ENCODE data around the gene EIF3D.

EIF3D gene

DNA sequence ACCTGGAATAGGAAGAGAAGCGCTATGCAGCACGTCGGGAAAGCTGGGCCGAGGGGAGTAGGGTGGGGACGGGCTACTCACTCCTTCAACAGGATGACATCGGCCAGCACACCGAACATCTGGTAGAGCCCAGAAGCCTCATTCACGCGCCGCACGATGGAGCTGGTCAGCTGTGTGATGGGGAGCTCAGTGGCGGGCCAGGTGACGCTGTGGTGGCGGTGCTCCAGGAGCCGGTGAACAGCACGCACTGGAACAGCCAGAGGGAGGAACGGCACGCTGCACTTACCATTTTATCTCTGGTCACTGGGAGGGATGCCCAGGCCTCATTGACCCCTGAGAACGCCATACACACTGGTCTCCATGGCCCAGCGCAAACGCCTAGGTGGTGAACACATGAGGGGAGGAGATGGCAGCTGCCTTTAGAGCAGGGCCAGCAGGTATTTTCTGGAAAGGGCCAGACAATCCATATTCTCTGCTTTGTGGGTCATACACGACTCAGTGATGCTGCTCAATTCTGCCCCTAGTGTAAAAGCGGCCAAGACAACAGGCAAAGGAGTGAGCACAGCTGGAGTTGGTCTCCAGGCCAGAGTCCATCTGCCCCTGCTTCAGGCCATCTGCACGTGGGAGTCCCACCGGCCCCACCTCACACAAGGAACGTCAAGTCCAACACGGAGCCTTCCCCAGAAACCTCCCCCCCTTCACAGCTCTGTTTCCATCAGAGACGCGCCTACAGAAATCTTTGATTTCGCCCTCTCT is 30.9 kb downstream of the EIF3D start:
- no peak for DNase-seq

DNA sequence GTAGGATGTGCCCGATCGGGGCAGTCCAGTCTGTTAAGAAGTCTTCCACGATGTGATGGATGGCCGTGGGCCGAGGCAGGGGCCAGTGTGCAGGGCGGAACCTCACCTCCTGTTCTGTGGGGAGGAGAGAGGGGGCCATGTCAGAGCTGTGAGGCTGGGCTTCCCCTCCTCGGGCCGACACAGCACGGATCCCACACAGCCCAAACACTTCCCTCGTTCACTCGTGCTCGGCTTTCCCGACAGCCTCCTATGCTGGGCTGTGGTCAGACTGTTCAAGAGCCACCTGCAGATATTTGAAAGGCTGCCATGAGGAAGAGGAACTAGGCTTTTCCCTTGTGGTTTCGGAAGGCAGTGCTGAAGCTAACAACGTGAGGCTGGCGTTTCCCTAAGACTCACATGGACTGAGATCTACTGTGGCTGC is 35.3 kb downstream of the EIF3D start:
- DNase-seq = no peak

DNA sequence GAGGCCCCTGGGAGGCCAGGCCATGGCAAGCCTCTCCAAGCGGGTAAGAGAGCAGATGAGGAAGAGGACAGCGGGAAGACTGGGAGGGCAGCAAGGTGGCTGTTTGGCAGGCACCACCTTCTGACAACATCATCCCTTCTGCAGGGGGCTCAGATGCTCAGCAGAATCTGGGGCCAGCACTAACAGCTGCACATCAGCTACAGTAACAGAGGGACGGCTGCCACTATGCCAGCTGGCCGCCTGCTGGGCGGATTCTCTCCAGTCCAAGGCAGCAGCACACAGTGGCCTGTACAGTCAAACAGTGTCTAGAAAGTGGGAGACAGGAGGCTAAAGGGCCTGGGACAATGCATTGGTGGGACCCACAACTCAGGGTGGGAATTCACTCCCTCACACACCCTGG is 36.9 kb downstream of the EIF3D start:
- DNase-seq = no peak

DNA sequence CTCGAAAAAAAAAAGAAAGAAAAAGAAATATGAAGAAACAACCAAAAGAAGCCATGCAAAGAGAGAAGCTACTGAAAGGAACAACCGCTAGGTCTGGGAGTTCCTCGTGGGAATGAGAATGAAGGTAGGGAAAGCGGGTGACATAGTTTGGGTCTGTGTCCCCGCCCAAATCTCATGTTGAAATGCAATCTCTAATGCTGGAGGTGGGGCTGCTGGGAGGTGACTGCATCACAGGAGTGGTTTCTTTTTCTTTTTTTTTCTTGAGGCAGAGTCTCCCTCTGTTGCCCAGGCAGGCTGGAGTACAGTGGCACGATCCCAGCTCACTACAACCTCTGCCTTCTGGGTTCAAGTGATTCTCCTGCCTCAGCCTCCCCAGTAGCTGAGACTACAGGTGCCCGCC is 37.8 kb downstream of the EIF3D start:
- no peak for DNase-seq

DNA sequence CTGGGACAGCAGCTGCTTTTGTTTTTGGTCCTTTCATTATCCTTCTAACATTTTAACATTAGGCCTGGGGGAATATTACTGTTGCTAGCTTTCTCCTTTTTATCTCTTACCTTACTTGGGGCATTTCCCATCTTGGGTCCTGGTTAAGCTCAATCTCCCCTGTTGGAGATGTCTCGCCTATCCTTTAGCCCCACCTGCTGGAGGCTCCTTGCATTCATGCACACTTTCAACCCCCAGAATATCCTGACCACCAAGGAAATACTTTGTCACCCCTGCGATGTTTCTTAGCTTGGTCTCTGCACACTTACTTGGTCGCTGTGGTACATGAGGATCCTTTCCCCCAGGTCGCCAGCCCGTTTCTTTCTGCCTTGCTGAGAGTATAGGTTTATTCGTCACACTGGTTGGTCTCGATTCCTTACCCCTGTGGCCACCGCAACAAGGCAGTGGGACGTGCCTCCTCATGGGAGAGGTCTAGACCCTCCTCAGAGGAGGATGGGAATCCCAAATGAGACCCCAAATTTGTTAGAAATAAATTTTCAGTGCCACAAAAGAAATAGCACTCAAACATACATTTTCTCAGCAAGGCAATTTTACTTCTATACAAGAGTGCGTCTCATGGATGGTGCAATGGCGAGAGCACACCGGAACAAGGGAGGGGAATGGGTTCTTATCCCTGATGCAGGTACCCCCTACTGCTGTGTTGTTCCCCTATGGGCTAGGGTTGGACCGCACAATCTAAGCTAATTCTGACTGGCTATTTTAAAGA is 42.2 kb downstream of the EIF3D start:
- peak; percentile 68 for DNase-seq

DNA sequence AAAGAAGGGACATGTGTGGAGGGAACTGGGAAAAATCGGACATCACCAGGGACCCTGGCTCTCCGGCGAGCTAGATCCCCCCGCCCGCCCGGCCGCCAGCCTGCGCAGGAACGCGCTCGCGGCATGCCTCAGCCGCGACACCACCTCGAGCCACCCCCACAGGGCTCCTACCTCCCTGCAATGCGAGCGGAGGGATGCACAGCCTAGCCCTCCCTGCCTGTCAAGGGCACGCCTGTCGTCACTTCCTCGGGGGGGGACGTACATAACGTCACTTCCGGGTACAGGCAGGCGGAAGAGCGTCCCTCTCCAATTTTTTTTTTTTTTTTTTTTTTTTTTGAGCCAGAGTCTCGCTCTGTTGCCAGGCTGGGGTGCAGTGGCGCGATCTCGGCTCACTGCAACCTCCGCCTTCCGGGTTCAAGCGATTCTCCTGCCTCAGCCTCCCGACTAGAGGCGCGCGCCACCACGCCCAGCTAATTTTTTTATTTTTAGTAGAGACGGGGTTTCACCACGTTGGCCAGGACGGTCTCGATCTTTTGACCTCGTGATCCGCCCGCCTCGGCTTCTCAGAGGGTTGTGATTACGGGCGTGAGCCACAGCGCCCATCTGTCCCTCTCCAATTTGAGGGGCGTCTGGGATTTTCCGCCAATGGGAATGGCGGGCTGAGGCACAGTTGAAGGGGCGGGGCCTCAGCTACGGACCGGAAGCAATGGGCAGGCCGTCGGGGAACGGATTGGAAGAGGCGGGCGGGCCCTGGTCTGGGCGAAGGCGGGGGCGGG is 47.4 kb downstream of the EIF3D start, which contains the start of gene TXN2:
Gene TXN2 (minus strand): TSS at position 248 of the 776 bp plus-strand sequence. CDS start 803 bp downstream, outside the sequence.
- peak; percentile 95 for DNase-seq

DNA sequence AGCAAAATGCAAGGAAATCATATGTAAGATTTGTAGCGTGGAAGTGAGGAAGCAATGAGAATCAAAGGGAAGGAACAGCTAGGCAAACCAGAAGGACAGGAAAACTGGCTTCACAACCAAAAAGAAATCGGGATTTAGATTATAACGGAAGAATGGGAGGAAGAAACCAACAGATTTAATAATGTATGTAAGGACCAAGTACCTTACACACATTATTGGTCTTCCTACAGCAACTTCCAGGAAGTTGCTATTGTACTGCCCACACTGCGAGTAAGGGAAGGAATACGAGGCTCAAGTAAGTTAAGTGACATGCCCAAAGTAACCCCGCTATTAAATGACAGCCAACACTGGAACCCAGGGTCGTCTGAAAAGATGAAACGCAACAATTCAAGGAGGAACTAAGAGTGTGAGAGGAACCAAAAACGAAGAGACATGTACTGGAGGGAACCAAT is 48.0 kb downstream of the EIF3D start:
- no peak for DNase-seq

DNA sequence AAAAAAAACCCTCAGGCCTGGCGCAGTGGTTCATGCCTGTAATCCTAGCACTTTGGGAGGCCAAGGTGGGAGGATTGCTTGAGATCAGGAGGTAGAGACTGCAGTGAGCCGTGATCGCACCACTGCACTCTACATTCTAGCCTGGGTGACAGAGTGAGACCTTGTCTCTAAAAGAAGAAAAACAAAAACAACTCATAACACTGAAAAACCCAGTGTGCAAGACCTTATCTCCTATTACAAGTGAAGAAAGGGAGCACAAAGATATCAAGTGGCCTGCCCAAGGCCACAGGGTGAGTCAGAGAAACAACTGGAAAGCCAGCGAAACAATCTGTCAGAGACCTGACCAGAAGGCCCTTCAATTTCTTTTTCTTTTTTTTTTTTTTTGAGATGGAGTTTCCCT is 50.0 kb downstream of the EIF3D start:
- no peak for DNase-seq

DNA sequence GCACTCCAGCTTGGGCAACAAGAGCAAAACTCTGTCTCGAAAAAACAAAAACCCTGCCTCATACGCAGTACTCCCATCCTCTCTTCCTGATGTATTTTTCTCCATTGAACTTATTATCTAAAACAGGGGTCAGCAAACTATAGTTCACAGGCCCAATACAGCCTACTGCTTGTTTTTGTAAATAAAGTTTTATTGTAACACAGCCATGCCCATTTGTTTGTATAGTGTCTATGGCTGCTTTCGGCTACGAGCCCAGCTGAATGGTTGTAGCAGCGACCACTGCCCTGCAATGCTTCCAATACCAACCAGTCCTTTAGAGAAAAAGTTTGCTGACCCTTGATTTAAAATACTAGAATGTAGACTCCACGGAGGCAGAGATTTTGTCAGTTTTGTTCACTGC is 53.6 kb downstream of the EIF3D start:
- DNase-seq = no peak

DNA sequence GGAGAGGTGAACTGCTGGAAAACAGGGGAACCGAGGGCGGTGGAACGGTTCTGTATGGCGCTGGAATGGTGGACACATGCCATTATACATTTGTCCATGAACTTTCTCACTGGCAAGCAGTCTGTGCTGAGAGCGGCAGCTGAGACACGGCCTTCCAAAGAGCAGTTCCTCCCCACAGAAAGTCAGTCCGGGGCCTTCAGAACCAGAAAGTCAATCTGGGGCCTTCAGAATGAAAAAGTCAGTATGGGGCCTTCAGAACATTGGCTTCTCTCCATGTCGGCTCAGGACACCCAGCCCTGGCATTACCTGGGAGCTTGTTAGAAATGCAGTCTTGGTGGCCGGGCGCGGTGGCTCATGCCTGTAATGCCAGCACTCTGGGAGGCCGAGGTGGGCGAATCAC is 56.3 kb downstream of the EIF3D start:
- DNase-seq = no peak

DNA sequence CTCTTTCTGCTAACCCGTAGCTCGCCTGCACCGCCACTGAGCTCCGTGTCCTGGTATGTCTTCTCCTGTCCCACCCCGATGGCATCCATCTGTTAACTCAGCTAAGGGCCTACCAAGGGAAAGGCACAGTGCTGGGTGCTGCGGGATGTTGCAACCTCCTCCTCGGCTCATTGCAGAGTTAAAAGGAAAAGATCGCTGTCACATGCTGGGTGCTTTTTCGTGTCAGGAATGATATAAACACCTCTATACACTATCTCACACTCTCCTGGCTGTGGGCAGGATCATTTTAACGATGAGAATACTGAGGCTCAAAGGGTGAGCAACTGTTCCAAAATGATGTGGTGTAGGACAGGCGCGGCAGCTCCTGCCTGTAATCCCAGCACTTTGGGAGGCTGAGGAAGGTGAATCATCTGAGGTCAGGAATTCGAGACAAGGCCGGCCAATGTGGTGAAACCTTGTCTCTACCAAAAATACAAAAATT is 57.6 kb downstream of the EIF3D start:
- no peak for DNase-seq

DNA sequence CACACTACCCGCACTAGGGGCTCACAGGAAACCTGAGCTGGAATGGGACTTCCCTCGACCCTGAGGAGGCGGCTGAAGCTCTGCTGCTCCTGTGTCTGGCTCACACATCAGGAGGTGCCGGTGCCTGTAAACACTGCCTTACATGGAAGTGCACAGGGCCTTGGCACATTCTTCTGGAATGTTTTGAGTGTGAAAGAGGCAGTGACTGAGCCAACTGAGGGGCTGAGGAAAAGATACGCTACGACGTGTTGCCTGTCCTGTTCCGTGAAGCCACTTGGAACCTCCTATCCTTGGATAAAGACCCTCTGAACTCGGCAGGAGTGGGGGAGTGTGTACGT is 58.0 kb downstream of the EIF3D start:
- DNase-seq = no peak

DNA sequence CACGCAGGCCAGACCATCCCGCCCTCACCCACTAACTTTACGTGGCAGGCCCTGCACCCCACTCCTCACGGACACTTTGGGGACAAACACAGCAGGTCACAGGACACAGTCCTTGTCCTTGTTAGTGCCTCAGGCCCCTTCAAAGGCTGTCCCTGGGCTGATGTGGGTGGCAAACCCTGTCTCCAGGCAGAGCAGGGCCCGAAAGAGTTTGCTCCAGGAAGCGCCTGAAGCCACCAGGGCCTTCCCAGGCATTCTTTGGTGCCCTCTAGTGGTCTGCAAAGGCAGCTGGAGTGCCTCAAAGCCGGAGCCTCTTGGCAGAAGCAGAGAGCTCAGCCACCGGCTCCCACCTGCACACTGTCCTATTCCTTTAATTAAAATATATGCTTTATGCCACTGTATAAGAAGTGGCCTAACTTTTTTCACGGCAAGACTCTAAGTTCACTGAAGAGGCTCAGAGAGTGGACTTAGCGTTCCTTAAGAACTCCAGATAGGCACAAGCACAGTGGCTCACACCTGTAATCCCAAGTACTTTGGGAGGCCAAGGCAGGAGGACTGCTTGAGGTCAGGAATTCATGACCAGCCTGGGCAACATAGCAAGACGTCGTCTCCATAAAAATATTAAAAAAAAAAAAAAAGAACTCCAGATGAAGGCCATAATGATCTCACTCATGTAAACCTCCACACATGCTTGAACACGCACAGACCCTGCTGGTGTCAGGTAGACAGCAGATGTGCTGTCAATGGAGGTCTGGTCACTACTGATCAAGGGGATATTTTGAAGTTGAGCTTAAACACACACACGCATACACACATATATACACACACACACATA is 58.6 kb downstream of the EIF3D start:
- peak; percentile 75 for DNase-seq

DNA sequence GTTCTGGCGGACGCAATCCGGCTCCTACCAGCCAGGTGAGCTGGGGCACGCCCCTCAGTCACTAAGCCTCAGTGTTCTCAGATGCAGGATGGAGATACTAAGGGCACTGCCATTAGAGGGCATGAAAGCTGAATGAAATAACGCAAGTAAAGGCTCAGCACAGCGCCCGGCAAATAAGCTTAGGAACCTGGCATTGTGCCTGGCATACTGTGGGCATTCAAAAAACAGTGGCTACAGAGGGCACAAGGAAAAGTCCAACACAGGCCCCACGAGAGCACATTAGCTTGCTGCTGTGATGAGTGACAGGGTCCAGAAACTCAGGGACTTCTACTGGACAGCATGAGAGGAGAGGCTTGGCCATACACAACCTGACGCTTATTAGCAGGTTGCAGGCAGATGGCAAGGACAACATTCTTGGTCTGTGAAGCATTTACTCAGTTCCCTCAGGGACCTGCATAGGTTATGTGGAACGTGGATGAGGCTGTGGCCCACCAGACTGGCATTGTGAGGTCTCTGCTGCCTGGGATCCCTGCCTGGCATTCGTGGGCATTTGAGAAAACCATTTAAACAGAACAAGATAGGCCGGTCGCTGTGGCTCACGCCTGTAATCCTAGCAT is 59.8 kb downstream of the EIF3D start:
- no peak for DNase-seq

DNA sequence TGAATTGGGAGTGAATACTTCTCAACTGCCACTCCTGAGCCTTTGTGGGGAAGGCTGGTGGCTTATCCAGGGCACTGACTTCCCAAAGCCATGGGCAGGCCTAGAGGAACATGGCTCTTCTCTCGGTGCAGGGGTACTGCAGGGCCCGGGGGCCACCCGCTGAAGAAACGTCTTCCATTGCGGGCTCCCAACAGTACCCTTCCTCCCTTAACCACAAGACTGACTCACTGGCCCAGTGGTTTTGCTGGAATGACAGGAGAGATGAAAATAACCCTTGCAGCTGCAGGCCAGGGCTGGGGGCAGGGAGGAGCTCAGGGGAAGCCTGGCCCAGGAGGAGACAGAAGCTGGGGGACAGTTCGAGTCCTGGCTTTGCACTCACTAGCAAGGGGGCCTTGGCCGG is 61.0 kb downstream of the EIF3D start:
- DNase-seq = no peak

DNA sequence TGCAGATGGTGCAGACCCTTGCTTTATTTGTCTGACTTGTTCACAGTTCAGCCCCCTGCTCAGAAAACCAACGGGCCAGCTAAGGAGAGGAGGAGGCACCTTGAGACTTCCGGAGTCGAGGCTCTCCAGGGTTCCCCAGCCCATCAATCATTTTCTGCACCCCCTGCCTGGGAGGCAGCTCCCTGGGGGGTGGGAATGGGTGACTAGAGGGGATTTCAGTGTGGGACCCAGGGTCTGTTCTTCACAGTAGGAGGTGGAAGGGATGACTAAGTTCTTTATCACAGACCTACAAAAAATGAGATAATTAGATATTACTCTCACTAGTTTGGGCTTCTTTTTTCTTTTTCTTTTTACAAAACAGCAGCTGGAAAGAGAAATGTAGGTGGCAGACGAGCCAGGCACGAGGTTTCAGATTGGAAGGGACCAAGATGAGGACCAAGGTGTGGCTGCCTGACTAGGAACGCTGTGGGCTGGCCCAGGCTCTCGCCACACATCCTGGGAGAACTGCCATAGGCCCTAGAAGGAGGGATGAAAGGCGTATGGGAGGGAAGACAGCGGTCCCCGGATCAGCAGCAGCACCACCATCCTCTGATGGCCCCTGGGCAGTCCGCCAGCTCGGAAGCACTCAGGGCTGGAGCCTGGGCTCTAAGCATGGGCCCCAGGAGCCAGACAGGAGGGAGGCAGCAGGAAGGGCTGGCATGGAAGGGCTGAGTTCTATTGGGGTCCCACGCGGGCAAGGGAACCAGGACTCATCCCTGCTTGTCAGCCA is 61.7 kb downstream of the EIF3D start:
- no peak for DNase-seq

DNA sequence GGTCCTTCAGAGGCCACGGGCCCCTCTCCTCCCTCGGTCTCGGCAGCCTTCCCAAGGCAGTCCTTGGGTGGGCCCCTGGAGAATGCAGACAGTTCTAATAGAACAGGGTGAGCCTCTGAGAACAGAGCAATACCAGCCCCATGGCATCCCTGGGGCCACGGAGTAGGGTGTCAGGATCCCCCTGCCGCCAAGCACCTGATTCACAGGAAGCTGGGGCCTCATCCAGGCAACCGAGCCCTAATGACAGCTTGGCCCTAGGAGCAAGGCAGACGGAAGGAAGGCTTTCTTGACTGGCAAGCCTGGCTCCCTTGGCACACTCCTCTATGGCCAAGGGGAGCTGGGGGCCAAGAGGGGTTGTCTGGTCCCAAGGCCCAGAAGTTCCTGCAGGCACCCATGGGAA is 62.7 kb downstream of the EIF3D start:
- no peak for DNase-seq

DNA sequence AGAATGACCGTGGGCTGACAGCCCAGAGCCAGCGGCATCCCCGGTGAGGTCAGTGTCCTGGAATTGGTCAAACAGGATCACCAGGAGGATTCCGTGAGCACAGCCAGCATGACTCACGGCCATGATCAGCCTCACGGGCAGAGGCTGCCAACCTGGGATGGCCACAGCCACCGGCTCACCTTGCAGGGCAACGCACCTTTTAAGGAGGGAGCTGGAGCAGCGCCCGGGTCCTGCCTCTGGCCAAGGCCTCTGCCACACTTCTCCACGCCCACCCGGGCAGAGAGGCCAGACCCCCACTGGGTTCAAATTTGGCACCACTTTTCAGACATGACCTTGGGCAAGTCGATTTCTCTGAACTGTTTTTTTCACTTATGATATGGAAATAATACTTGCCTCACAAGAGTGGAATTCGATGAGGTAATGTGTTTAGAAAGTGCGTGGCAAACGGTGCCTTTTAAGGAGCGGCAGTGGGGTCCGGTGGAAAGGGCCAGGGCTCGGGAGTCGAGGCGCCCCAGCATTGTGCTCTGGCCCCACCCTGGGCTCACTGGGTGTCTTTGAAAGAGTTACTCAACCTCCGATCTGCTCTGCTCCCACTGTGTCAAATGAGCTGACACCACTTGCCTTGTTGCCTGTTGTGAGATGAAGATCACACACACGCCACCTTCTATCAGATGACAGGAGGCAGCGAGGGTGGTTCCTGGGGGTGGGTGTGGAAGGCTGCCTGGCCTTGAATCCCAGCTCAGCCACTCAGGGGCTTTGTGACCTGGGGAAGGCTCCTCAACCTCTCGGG is 63.5 kb downstream of the EIF3D start:
- DNase-seq = no peak

DNA sequence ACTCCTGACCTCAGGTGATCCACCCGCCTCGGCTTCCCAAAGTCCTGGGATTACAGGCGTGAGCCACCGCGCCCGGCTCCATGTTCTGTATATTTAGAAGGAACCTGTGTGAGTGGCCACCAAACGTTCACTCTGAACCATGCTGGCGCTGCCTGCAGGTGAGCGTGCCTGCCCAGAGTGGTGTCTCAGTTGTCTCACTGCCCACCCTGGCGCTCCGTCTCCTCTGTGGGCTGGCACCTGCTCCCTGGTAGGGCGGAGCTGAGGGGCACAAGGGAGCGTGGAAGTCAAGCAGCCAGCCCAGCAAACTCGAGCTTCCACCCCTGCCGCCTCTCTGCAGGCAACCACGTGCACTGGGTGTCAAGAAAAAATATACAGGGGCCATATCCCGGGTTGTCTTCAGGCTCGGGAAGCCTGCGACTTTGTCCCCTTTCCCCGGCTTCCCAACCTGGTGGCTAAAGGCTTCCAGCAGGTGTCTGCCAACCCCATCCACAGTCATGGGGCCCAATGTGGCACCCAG is 64.2 kb downstream of the EIF3D start:
- DNase-seq = no peak

DNA sequence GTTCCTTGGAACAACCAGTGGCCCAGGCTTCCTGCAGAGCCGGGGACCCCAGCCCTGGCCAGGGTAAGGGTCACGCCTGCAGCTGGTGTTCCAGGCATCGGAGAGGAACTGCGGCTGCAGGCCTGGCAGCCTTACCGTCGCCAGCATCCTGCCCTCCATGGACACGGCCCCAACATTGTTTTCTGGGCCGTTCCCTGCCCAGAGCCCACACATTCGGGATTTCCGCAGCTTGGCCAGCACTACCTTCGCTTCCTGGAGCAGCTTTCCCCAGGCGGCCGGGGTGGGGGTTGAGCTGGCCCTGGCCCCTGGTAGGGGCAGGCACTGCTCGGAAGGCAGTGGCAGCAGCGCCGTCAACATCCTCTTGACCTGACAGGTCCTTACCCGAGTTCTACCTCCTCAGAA is 65.2 kb downstream of the EIF3D start:
- no peak for DNase-seq
